GM23338 (cell line): Measurements from ENCODE around the gene STK4. TPM values are rescaled to one million over a fixed set of nuclear protein-coding genes. Genes with fewer than 3 reads are reported as not detected.
A peak's percentile ranks its signal among the peaks of the same experiment; 100 is the strongest.

ENCODE experiments used
- ATAC-seq: fragments of 200-7000 bp; cut with Tn5 transposase; 3 replicates; pipeline ENCODE4 v1.9.1; 2020
- DNase-seq: peaks from one replicate; pipeline ENCODE4 v3.0.0-alpha.2; 2015; ENCODE audit warnings: low spot score
- H2AFZ ChIP-seq: fragments of 200-600 bp; sonication (generic); 2 replicates; pipeline ENCODE4 v1.8.0; 2016; ENCODE audit warnings: antibody characterized with exemption, mild to moderate bottlenecking, moderate library complexity
- H3F3A ChIP-seq: fragments of 200-600 bp; sonication (generic); replicated peaks from 2 replicates; pipeline ENCODE4 v1.8.0; 2017; ENCODE audit warnings: antibody characterized with exemption, mixed run types, low read depth
- H3K27ac ChIP-seq: fragments of 200-600 bp; sonication (generic); 2 replicates; pipeline ENCODE4 v1.6.1; 2016; ENCODE audit warnings: low read depth
- H3K27me3 ChIP-seq: fragments of 200-600 bp; sonication (generic); 2 replicates; pipeline ENCODE4 v1.8.0; 2016; ENCODE audit warnings: mild to moderate bottlenecking, mixed run types, moderate library complexity; ENCODE audit not compliant: insufficient read depth
- H3K36me3 ChIP-seq: fragments of 200-600 bp; sonication (generic); 2 replicates; pipeline ENCODE4 v1.8.0; 2016; ENCODE audit warnings: mild to moderate bottlenecking; ENCODE audit not compliant: insufficient read depth
- H3K4me1 ChIP-seq: fragments of 200-600 bp; sonication (generic); 2 replicates; pipeline ENCODE4 v1.8.0; 2016; ENCODE audit warnings: mild to moderate bottlenecking, moderate library complexity; ENCODE audit not compliant: insufficient read depth
- H3K4me2 ChIP-seq: fragments of 200-600 bp; sonication (generic); 2 replicates; pipeline ENCODE4 v1.7.1; 2017; ENCODE audit warnings: mixed run types
- H3K4me3 ChIP-seq: fragments of 200-600 bp; sonication (generic); 2 replicates; pipeline ENCODE4 v1.6.1; 2016; ENCODE audit warnings: mixed run types
- H3K79me2 ChIP-seq: fragments of 200-600 bp; sonication (generic); replicated peaks from 2 replicates; pipeline ENCODE4 v1.8.0; 2017; ENCODE audit warnings: mild to moderate bottlenecking; ENCODE audit not compliant: insufficient read depth
- H3K9me2 ChIP-seq: fragments of 200-600 bp; sonication (generic); 2 replicates; pipeline ENCODE4 v1.8.0; 2017; ENCODE audit not compliant: insufficient read depth
- H4K20me1 ChIP-seq: fragments of 200-600 bp; sonication (generic); replicated peaks from 2 replicates; pipeline ENCODE4 v1.8.0; 2017; ENCODE audit warnings: mild to moderate bottlenecking; ENCODE audit not compliant: insufficient read depth
- H3K27ac Mint-ChIP-seq: 2 replicates; pipeline ENCODE4 v1.8.0; 2020; ENCODE audit warnings: inconsistent platforms, mild to moderate bottlenecking, moderate library complexity, mixed read lengths
- H3K27me3 Mint-ChIP-seq: 3 replicates; pipeline ENCODE4 v1.8.0; 2022; ENCODE audit warnings: low read depth, mild to moderate bottlenecking, moderate library complexity, mixed read lengths, inconsistent platforms; ENCODE audit not compliant: insufficient read depth, poor library complexity
- H3K36me3 Mint-ChIP-seq: 3 replicates; pipeline ENCODE4 v1.8.0; 2021; ENCODE audit warnings: low read depth, mild to moderate bottlenecking, inconsistent platforms, moderate library complexity, mixed read lengths
- H3K4me1 Mint-ChIP-seq: 3 replicates; pipeline ENCODE4 v1.8.0; 2020; ENCODE audit warnings: mild to moderate bottlenecking, inconsistent platforms, mixed read lengths
- H3K4me3 Mint-ChIP-seq: 3 replicates; pipeline ENCODE4 v1.8.0; 2021; ENCODE audit warnings: moderate library complexity, mild to moderate bottlenecking, inconsistent platforms, mixed read lengths
- H3K9me3 Mint-ChIP-seq: 3 replicates; pipeline ENCODE4 v1.8.0; 2020; ENCODE audit warnings: moderate library complexity, mild to moderate bottlenecking, inconsistent platforms, mixed read lengths
- CREB1 ChIP-seq: fragments of 250-450 bp; sonication (Bioruptor Pico); IDR thresholded peaks from 2 replicates; pipeline ENCODE4 v1.5.0; 2020; ENCODE audit warnings: low read depth, mild to moderate bottlenecking, moderate library complexity
- EZH2 ChIP-seq: fragments of 200-600 bp; sonication (generic); IDR thresholded peaks from one replicate; pipeline ENCODE4 v1.8.0; 2017; ENCODE audit warnings: antibody characterized with exemption, mild to moderate bottlenecking, low read depth; ENCODE audit not compliant: unreplicated experiment
- EZH2phosphoT487 ChIP-seq: fragments of 200-600 bp; sonication (generic); IDR thresholded peaks from one replicate; pipeline ENCODE4 v1.8.1; 2018; ENCODE audit warnings: antibody characterized with exemption; ENCODE audit not compliant: unreplicated experiment
- JUNB ChIP-seq: IDR thresholded peaks from one replicate; pipeline ENCODE4 v1.6.1; 2016; ENCODE audit warnings: antibody characterized with exemption; ENCODE audit not compliant: unreplicated experiment
- NANOG ChIP-seq: IDR thresholded peaks from 2 replicates; pipeline ENCODE4 v1.6.1; 2016; ENCODE audit warnings: antibody characterized with exemption, borderline replicate concordance
- POLR2AphosphoS5 ChIP-seq: IDR thresholded peaks from 2 replicates; pipeline ENCODE4 v1.6.1; 2016; ENCODE audit warnings: antibody characterized with exemption, low read depth
- STAT1 ChIP-seq: IDR thresholded peaks from one replicate; pipeline ENCODE4 v1.6.1; 2016; ENCODE audit warnings: antibody characterized with exemption; ENCODE audit not compliant: unreplicated experiment
- ZNF114 ChIP-seq: fragments of 250-450 bp; sonication (Bioruptor Pico); IDR thresholded peaks from 2 replicates; pipeline ENCODE4 v1.5.0; 2020; ENCODE audit warnings: mild to moderate bottlenecking, moderate library complexity
- ZNF331 ChIP-seq: fragments of 250-450 bp; sonication (Bioruptor Pico); IDR thresholded peaks from 2 replicates; pipeline ENCODE4 v1.5.0; 2020; ENCODE audit warnings: low read depth, mild to moderate bottlenecking, moderate library complexity
- polyA plus RNA-seq: library from polyadenylated mRNA; unstranded; fragments of >200 nt; fragmentation: Nextera tagmentation; extraction: Ambion mirVana; gene quantifications from 2 replicates; pipeline ENCODE4 v1.2.1, GENCODE V29; 2016
- total RNA-seq: library from RNA; depleted of rRNA; stranded (reverse); fragments of >200 nt; shearing (Covaris generic); gene quantifications from 2 replicates; pipeline ENCODE4 v1.2.3, GENCODE V29; 2014
- TF ChIP-seq, protein P1 (sequence below): IDR thresholded peaks from one replicate; pipeline ENCODE4 v1.6.1; 2018; ENCODE audit warnings: antibody characterized with exemption; ENCODE audit not compliant: unreplicated experiment
- TF ChIP-seq, protein P2 (sequence below), 2 experiments: fragments of 200-600 bp in 1 of 2; sonication (generic) in 1 of 2; conservative IDR thresholded peaks; 2 replicates each; pipeline versions ENCODE4 v1.5.1 to v1.6.1; 2016 to 2017; ENCODE audit warnings: antibody characterized with exemption in 2 of 2, low read depth in 2 of 2, mild to moderate bottlenecking in 2 of 2, moderate library complexity in 1 of 2
- TF ChIP-seq, protein P3 (sequence below): IDR thresholded peaks from 2 replicates; pipeline ENCODE4 v1.6.1; 2016; ENCODE audit warnings: antibody characterized with exemption

The STK4 gene
- total and polyA plus RNA-seq, 2 experiments from 2014 or later: 37.7 to 58.7 TPM

DNA sequence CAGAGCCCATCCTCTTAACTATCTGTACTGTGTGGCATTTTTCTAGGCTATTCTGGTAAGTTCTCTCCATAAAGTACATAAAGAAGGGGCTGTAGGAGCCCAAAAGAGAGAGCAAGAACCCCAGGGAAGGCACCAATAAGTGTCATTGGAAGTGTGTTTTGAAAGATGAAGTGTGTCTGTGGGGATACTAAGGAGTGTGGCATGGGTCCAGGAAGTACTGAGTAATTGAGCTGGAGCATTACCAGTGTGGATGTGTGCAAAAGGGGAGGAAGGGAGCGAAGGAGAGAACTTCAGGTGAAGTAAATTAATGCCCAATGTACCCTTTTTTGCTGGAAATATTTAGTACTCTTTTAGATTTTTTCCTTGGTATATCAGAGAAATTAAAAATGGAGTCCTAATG lies 70.7 kb downstream of the STK4 start (continued):
- TF ChIP-seq, protein P1, sequence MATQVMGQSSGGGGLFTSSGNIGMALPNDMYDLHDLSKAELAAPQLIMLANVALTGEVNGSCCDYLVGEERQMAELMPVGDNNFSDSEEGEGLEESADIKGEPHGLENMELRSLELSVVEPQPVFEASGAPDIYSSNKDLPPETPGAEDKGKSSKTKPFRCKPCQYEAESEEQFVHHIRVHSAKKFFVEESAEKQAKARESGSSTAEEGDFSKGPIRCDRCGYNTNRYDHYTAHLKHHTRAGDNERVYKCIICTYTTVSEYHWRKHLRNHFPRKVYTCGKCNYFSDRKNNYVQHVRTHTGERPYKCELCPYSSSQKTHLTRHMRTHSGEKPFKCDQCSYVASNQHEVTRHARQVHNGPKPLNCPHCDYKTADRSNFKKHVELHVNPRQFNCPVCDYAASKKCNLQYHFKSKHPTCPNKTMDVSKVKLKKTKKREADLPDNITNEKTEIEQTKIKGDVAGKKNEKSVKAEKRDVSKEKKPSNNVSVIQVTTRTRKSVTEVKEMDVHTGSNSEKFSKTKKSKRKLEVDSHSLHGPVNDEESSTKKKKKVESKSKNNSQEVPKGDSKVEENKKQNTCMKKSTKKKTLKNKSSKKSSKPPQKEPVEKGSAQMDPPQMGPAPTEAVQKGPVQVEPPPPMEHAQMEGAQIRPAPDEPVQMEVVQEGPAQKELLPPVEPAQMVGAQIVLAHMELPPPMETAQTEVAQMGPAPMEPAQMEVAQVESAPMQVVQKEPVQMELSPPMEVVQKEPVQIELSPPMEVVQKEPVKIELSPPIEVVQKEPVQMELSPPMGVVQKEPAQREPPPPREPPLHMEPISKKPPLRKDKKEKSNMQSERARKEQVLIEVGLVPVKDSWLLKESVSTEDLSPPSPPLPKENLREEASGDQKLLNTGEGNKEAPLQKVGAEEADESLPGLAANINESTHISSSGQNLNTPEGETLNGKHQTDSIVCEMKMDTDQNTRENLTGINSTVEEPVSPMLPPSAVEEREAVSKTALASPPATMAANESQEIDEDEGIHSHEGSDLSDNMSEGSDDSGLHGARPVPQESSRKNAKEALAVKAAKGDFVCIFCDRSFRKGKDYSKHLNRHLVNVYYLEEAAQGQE: no peak
- TF ChIP-seq, protein P2, sequence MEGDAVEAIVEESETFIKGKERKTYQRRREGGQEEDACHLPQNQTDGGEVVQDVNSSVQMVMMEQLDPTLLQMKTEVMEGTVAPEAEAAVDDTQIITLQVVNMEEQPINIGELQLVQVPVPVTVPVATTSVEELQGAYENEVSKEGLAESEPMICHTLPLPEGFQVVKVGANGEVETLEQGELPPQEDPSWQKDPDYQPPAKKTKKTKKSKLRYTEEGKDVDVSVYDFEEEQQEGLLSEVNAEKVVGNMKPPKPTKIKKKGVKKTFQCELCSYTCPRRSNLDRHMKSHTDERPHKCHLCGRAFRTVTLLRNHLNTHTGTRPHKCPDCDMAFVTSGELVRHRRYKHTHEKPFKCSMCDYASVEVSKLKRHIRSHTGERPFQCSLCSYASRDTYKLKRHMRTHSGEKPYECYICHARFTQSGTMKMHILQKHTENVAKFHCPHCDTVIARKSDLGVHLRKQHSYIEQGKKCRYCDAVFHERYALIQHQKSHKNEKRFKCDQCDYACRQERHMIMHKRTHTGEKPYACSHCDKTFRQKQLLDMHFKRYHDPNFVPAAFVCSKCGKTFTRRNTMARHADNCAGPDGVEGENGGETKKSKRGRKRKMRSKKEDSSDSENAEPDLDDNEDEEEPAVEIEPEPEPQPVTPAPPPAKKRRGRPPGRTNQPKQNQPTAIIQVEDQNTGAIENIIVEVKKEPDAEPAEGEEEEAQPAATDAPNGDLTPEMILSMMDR (conservative IDR thresholded peaks at IDR 0.05; ENCODE audit: low read depth in 2 of 2): no peak
- TF ChIP-seq JUNB (no peak), EZH2phosphoT487 (no peak), ZNF331 (CRISPR knock-in tag) (no peak), POLR2AphosphoS5 (no peak), EZH2 (no peak), NANOG (no peak), ZNF114 (CRISPR knock-in tag) (no peak), STAT1 (no peak), CREB1 (CRISPR knock-in tag) (no peak)
- TF ChIP-seq, protein P3, sequence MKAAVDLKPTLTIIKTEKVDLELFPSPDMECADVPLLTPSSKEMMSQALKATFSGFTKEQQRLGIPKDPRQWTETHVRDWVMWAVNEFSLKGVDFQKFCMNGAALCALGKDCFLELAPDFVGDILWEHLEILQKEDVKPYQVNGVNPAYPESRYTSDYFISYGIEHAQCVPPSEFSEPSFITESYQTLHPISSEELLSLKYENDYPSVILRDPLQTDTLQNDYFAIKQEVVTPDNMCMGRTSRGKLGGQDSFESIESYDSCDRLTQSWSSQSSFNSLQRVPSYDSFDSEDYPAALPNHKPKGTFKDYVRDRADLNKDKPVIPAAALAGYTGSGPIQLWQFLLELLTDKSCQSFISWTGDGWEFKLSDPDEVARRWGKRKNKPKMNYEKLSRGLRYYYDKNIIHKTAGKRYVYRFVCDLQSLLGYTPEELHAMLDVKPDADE: no peak

DNA sequence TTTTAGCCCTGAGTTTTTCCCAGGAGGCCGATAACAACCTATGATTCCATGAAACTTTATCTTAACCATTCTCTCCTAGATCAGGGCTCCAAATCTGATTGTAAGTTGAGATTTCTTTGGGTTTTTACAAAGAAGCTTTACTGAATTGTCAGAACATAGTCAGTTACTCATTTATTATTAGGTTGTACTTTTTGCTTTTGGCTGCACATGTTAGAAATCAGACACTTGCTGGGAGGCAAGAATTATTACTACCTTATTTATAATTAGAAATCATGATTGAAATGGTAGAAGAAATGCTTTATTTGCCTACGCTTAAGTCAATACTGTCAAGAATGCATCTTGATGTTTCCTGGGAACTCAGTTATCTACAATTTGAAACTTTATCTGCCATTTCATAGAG lies 71.3 kb downstream of the STK4 start:
- Histone ChIP-seq H4K20me1 (no peaks in the 10 kb centered on the region), H3K4me3 (no peak overlapping the region), H3K79me2 (0 out of 2 replicates have a peak, but pooled peaks cover 6% of the 10 kb centered on the region), H3K27ac (peak overlapping the region; percentile 62), H3K4me1 (peaks cover 29% of the 10 kb centered on the region), H2AFZ (no peak overlapping the region), H3K36me3 (no peaks in the 10 kb centered on the region), H3K4me2 (no peak overlapping the region), H3K27me3 (no peaks in the 10 kb centered on the region), H3K9me2 (no peaks in the 10 kb centered on the region), H3F3A (no peaks in the 10 kb centered on the region)
- Mint-ChIP-seq H3K27me3 (peaks cover 3% of the 10 kb centered on the region), H3K4me3 (no peak overlapping the region), H3K36me3 (peaks cover 14% of the 10 kb centered on the region; the same call in 2 of the 3 replicates), H3K9me3 (peaks cover 7% of the 10 kb centered on the region; the same call in 2 of the 3 replicates), H3K4me1 (peaks cover 46% of the 10 kb centered on the region), H3K27ac (no peak overlapping the region; the same call in 1 of the 2 replicates)
- no peak for ATAC-seq
- DNase-seq: no peak
- TF ChIP-seq, protein P2 (conservative IDR thresholded peaks at IDR 0.05; ENCODE audit: low read depth in 2 of 2): no peak
- TF ChIP-seq ZNF331 (CRISPR knock-in tag) (no peak), JUNB (no peak)
- TF ChIP-seq, protein P1: no peak
